GM12864 (cell line): Measurements from ENCODE around the gene SFMBT2.

ENCODE experiments used
- DNase-seq: peaks from one replicate; pipeline ENCODE4 v3.0.0-alpha.2; 2011; ENCODE audit warnings: low read depth
- H3K4me3 ChIP-seq: 2 replicates; pipeline ENCODE4 v1.5.1; 2011; ENCODE audit warnings: mild to moderate bottlenecking, low read depth, low read length, control low read depth
- CTCF ChIP-seq: IDR thresholded peaks from 2 replicates; pipeline ENCODE4 v1.5.1; 2011; ENCODE audit warnings: low read depth, mild to moderate bottlenecking, moderate library complexity, low read length, control low read depth, inconsistent platforms; ENCODE audit errors: missing control alignments

SFMBT2 gene

GRCh38 chr10:7365027-7365745 lies 45.6 kb downstream of the SFMBT2 start:
- no peak for TF ChIP-seq CTCF
- no peak overlapping the region for H3K4me3 ChIP-seq
- DNase-seq, result no peak

GRCh38 chr10:7364474-7364873 lies 46.4 kb downstream of the SFMBT2 start:
- no peak for DNase-seq
- H3K4me3 ChIP-seq, result no peak overlapping the region
- TF ChIP-seq CTCF, result no peak

GRCh38 chr10:7363700-7364099 lies 47.1 kb downstream of the SFMBT2 start:
- DNase-seq, result no peak
- no peak overlapping the region for H3K4me3 ChIP-seq
- no peak for TF ChIP-seq CTCF

- TF ChIP-seq CTCF, result no peak
- H3K4me3 ChIP-seq, result no peak overlapping the region
- DNase-seq, result no peak
These were observed 48.4 kb downstream of the SFMBT2 start for GRCh38 chr10:7362471-7362870.

GRCh38 chr10:7361316-7361715 lies 49.5 kb downstream of the SFMBT2 start:
- TF ChIP-seq CTCF, result no peak
- no peak for DNase-seq
- H3K4me3 ChIP-seq, result no peak overlapping the region

- no peak overlapping the region for H3K4me3 ChIP-seq
- DNase-seq, result no peak
- no peak for TF ChIP-seq CTCF
These were observed 50.9 kb downstream of the SFMBT2 start for GRCh38 chr10:7359954-7360353.

GRCh38 chr10:7359356-7359755 lies 51.5 kb downstream of the SFMBT2 start:
- TF ChIP-seq CTCF, result no peak
- no peak overlapping the region for H3K4me3 ChIP-seq
- DNase-seq, result no peak
